Measurements from ENCODE around the gene ACOT12. TPM values are rescaled to one million over a fixed set of nuclear protein-coding genes. Genes with fewer than 3 reads are reported as not detected.

The ACOT12 gene
- total RNA-seq, 1 experiment from 2014 or later: not detected

DNA sequence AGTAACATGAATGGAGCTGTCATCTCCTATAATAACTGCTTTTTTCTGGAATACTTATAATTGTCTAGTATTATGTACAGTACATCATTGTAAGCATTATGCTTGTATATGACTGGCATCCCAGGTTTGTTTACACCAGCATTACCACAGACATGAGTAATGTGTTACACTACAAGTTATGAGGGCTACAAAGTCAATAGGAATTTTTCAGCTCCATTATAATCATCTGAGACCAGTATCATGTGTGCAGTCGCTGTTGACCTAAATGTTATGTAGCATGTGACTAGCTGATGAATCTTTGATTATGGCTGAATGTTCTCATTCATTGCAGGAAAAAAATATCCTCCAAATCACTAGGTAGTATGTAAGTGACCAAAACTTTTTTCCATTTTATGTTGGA, 90.4 kb downstream of the ACOT12 start:
- no peak for TF ChIP-seq EZH2 (IDR thresholded peaks at IDR 0.05; ENCODE audit: low read length, unreplicated experiment)
- no peak for TF ChIP-seq CTCF (conservative IDR thresholded peaks at IDR 0.05; ENCODE audit: low read depth, low read length)
- no peak for TF ChIP-seq EZH2phosphoT487 (IDR thresholded peaks at IDR 0.05; ENCODE audit: borderline replicate concordance, low read length)
- Histone ChIP-seq H2AFZ (ENCODE audit: low read length) (no peak overlapping the region), H3K4me3 (ENCODE audit: low read length) (peak overlapping the region; percentile 87), H3K9ac (ENCODE audit: low read length) (peak overlapping the region; percentile 97), H3K27ac (ENCODE audit: low read length) (peak overlapping the region; percentile 95), H4K20me1 (ENCODE audit: low read length) (no peaks in the 10 kb centered on the region), H3K36me3 (ENCODE audit: low read depth, low read length) (peaks cover 11% of the 10 kb centered on the region), H3K9me2 (replicated peaks; ENCODE audit: low read length) (no peaks in the 10 kb centered on the region), H3K79me2 (ENCODE audit: low read length) (peaks cover 62% of the 10 kb centered on the region), H3K4me2 (ENCODE audit: low read length) (peak overlapping the region; percentile 90), H3K27me3 (ENCODE audit: low read length) (no peaks in the 10 kb centered on the region), H3F3A (ENCODE audit: low read length, unreplicated experiment) (peaks cover 10% of the 10 kb centered on the region), H3K4me1 (ENCODE audit: insufficient read depth, low read length) (peaks cover 35% of the 10 kb centered on the region), H3K9me3 (ENCODE audit: low read length) (no peaks in the 10 kb centered on the region)
- ATAC-seq (peak; percentile 65), DNase-seq (peak; percentile 92)
- POLR2A ChIA-PET (ENCODE audit: unreplicated experiment): interaction anchor here (0.5 to 0.8 kb wide), 2 partner anchors 148 to 517 kb away, joined by 3 read pairs; no protein-coding TSS in a partner anchor
- intact Hi-C loops (cut with micrococcal nuclease): loop anchor here (1.0 to 5.0 kb wide), 4 partner anchors 117 to 859 kb away; partner anchors contain the start of gene SSBP2
- CTCF ChIA-PET: interaction anchor here (0.6 kb wide), 2 partner anchors 131 to 325 kb away, joined by 3 to 4 read pairs; no protein-coding TSS in a partner anchor
- BruUV-seq (replicated peaks): no TSS peak

DNA sequence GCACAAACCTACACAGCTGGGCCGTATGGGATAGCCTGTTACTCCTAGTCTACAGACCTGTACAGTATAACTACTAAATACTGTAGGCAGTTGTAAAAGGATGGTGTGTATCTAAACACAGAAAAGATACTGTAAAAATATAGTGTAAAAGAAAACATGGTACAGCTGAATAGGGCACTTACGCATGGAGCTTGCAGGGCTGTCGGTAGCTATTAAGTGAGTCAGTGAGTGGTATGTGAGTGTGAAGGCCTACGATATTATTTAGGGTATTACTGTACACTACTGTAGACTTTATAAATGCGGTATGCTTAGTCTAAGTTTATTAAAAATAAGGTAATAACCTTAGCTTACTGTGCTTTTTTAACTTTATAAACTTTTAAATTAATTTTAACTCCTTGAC, 91.3 kb downstream of the ACOT12 start:
- CTCF ChIA-PET: no interaction called here
- no peak overlapping the region for H2AFZ ChIP-seq (ENCODE audit: low read length)
- peaks cover 11% of the 10 kb centered on the region for H3K36me3 ChIP-seq (ENCODE audit: low read depth, low read length)
- H3K9me3 ChIP-seq (ENCODE audit: low read length): no peaks in the 10 kb centered on the region
- no peak for ATAC-seq
- peaks cover 39% of the 10 kb centered on the region for H3K4me1 ChIP-seq (ENCODE audit: insufficient read depth, low read length)
- H3F3A ChIP-seq (ENCODE audit: low read length, unreplicated experiment): peaks cover 10% of the 10 kb centered on the region
- peak overlapping the region; percentile 87 for H3K4me3 ChIP-seq (ENCODE audit: low read length)
- no peaks in the 10 kb centered on the region for H3K9me2 ChIP-seq (replicated peaks; ENCODE audit: low read length)
- DNase-seq: peak; percentile 29
- peak overlapping the region; percentile 97 for H3K9ac ChIP-seq (ENCODE audit: low read length)
- peak overlapping the region; percentile 90 for H3K4me2 ChIP-seq (ENCODE audit: low read length)
- no peaks in the 10 kb centered on the region for H3K27me3 ChIP-seq (ENCODE audit: low read length)
- intact Hi-C loops (cut with micrococcal nuclease): loop anchor here (5.0 kb wide), 3 partner anchors 205 to 860 kb away; partner anchors contain the start of gene SSBP2
- no peaks in the 10 kb centered on the region for H4K20me1 ChIP-seq (ENCODE audit: low read length)
- POLR2A ChIA-PET (ENCODE audit: unreplicated experiment): interaction anchor here (0.6 to 0.7 kb wide), 2 partner anchors 53 to 863 kb away, joined by 4 to 6 read pairs; no protein-coding TSS in a partner anchor
- peak overlapping the region; percentile 95 for H3K27ac ChIP-seq (ENCODE audit: low read length)
- peaks cover 72% of the 10 kb centered on the region for H3K79me2 ChIP-seq (ENCODE audit: low read length)
- BruUV-seq (replicated peaks): no TSS peak
- TF ChIP-seq EZH2 (IDR thresholded peaks at IDR 0.05; ENCODE audit: low read length, unreplicated experiment) (no peak), EZH2phosphoT487 (IDR thresholded peaks at IDR 0.05; ENCODE audit: borderline replicate concordance, low read length) (no peak), CTCF (conservative IDR thresholded peaks at IDR 0.05; ENCODE audit: low read depth, low read length) (no peak)

All from PC-3 (cell line).